NCI-H1417 treated with DMSO at 0.1 percent for 48 hours (cell line): ENCODE measurements around the gene SKA2.
"Not testable (repeated sequence)": the region's sequence is repeated elsewhere in the genome, so short reads cannot be mapped to it uniquely, and the experiment has no call there.

Experiments
- DNase-seq: peaks from one replicate; lab custom pipeline; 2025; lab: John Stamatoyannopoulos, UW

SKA2 gene

GRCh38 chr17:59094861-59095530 is 60.0 kb downstream of the SKA2 start:
- no peak for DNase-seq

DNA sequence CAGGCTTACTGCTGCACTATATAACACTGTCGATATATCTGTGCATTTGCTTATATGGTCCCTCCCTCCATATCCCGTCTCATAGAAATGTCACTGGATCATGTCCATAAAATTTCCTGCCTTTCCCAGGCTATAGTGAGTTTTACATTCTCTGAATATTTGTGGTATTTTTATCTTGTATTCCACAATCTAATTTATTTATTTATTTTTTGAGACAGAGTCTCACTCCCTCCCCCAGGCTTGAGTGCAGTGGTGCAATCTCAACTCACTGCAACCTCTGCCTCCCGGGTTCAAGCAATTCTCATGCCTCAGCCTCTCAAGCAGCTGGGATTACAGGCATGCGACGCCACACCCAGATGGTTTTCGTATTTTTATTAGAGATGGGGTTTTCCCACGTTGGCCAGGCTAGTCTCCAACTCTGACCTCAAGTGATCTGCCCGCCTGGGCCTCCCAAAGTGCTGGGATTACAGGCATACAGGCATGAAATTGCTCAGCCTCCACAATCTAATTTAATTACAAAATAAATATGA is 61.2 kb downstream of the SKA2 start:
- DNase-seq: no peak

- no peak for DNase-seq
Observed at GRCh38 chr17:59093145-59093701, 61.8 kb downstream of the SKA2 start.

GRCh38 chr17:59090593-59090992 is 64.4 kb downstream of the SKA2 start:
- DNase-seq: not testable (repeated sequence)

- no peak for DNase-seq
Observed at GRCh38 chr17:59084154-59084553, 70.8 kb downstream of the SKA2 start.

- DNase-seq: no peak
Observed at GRCh38 chr17:59074494-59074893, 80.5 kb downstream of the SKA2 start.

- no peak for DNase-seq
Observed at GRCh38 chr17:59073972-59074371, 81.0 kb downstream of the SKA2 start.

GRCh38 chr17:59069856-59070255 is 85.1 kb downstream of the SKA2 start:
- DNase-seq: no peak

DNA sequence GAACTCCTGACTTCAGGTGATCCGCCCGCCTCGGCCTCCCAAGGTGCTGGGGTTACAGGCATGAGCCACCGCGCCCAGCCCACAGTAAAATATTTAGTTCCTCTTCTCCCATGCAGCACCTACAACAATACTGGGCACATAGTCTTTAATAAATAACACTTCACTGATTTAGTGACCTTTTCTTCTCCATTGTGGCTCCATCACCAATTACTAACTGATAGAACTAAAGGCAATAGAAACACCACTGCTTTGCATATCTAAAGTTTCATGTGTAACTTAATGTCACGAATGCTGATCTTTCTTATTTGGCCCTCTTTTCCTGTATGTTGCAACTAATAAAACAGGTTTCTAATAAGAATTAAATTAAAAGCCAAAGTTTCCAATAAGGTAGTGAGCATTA is 87.2 kb downstream of the SKA2 start:
- DNase-seq: no peak

DNA sequence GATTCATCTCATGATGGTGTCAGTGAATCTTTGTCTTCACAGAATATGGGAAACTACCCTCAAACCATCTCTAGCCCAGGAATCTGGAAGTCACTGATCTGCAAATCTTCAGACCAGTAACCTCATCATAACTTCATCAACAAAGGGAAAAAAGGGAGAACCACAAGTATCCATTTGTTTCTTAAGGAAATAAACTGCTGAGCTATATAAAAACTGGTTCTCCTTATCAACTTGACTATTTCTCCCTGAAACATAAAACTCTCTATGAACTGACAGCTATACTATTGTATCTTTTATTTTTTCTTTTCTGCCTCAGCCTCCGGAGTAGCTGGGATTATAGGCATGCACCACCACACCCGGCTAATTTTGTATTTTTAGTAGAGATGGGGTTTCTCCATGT is 87.6 kb downstream of the SKA2 start:
- DNase-seq: no peak

DNA sequence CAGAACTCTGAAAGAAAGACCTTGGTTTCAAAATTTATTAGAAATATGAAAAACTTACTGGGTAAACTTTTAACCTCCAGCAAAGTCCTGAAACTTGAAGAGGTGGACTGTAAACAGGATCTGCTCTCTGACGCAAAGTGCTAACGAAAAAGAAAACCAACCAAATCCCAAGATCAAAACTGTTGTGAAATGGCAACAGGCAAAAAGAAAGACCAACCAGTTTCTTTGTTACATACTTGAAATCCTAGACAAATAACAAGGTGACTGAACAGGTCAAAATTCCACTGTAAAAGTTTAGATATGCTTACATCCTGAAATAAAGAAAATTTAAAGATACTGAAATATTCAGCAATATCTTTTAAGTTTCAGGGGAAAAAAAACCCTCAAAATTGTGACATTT is 92.5 kb downstream of the SKA2 start:
- DNase-seq: no peak
